Activated CD8-positive, alpha-beta memory T cell treated with anti-CD3 and anti-CD28 coated beads, Interleukin-2, amount 50 U/mL, for 1 hour (primary cell): Measurements from ENCODE around the gene MARCKS.

Experiments used
- DNase-seq: peaks from one replicate; pipeline ENCODE4 v3.0.0-alpha.2; 2020; ENCODE audit errors: extremely low read depth

Gene MARCKS

GRCh38 chr6:113856625-113857555 is at the start of gene MARCKS:
Gene MARCKS (plus strand): TSS chr6:113857345. CDS start chr6:113857746, 401 bp downstream.
- no peak for DNase-seq

- no peak for DNase-seq
These were observed 47.3 kb upstream of the MARCKS start for GRCh38 chr6:113809826-113810225.

- DNase-seq, result no peak
These were observed 44.0 kb upstream of the MARCKS start for GRCh38 chr6:113813142-113813541.

- DNase-seq, result no peak
These were observed 38.6 kb upstream of the MARCKS start for GRCh38 chr6:113818578-113818977.

- no peak for DNase-seq
These were observed 37.8 kb upstream of the MARCKS start for GRCh38 chr6:113819169-113819830.

- DNase-seq, result no peak
These were observed 36.4 kb upstream of the MARCKS start for GRCh38 chr6:113820761-113821160.

GRCh38 chr6:113821445-113821844 is 35.7 kb upstream of the MARCKS start:
- no peak for DNase-seq

GRCh38 chr6:113823916-113824315 is 33.2 kb upstream of the MARCKS start:
- no peak for DNase-seq

- no peak for DNase-seq
These were observed 32.7 kb upstream of the MARCKS start for GRCh38 chr6:113824411-113824810.

GRCh38 chr6:113824866-113825265 is 32.3 kb upstream of the MARCKS start:
- DNase-seq, result no peak

- no peak for DNase-seq
These were observed 31.4 kb upstream of the MARCKS start for GRCh38 chr6:113825781-113826180.

- DNase-seq, result no peak
These were observed 28.0 kb upstream of the MARCKS start for GRCh38 chr6:113828984-113829695.

- DNase-seq, result no peak
These were observed 27.5 kb upstream of the MARCKS start for GRCh38 chr6:113829696-113830045.

GRCh38 chr6:113830140-113830539 is 27.0 kb upstream of the MARCKS start:
- no peak for DNase-seq

- no peak for DNase-seq
These were observed 23.6 kb upstream of the MARCKS start for GRCh38 chr6:113833537-113833936.

- DNase-seq, result no peak
These were observed 20.0 kb upstream of the MARCKS start for GRCh38 chr6:113837170-113837569.

- no peak for DNase-seq
These were observed 15.0 kb upstream of the MARCKS start for GRCh38 chr6:113842165-113842564.

GRCh38 chr6:113843500-113844073 is 13.6 kb upstream of the MARCKS start:
- DNase-seq, result no peak

- DNase-seq, result no peak
These were observed 10.6 kb upstream of the MARCKS start for GRCh38 chr6:113846577-113846976.

GRCh38 chr6:113847447-113847846 is 9.7 kb upstream of the MARCKS start:
- DNase-seq, result no peak

GRCh38 chr6:113848280-113848679 is 8.9 kb upstream of the MARCKS start:
- DNase-seq, result no peak

- no peak for DNase-seq
These were observed 8.3 kb upstream of the MARCKS start for GRCh38 chr6:113848811-113849210.
